Activated CD4-positive, CD25-positive, alpha-beta regulatory T cell treated with anti-CD3 and anti-CD28 coated beads, Interleukin-2, amount 50 U/mL, for 72 hours (primary cell): ENCODE measurements around the gene OR2AE1.

Source experiments
- DNase-seq: peaks from one replicate; pipeline ENCODE4 v3.0.0; 2021

The OR2AE1 gene

DNA sequence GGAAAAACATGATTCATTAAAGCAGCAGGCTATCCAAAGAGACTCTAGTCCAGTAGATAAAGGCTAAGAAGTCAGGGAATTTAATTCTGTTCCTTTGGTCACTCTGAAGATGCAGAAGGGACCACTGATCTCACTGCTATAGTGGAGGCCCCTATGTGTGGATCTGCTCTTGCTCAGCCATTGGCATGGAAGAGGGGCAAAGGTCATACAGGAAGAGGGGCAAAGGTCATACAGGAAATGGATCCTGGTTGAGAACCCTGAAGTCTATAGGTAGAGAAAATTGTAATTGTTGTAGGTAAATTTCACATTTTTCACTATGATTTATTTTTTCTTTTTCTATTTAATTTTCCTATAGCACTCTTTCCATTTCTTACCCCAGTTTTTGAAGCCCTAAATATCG is 21.6 kb downstream of the OR2AE1 start:
- no peak for DNase-seq

DNA sequence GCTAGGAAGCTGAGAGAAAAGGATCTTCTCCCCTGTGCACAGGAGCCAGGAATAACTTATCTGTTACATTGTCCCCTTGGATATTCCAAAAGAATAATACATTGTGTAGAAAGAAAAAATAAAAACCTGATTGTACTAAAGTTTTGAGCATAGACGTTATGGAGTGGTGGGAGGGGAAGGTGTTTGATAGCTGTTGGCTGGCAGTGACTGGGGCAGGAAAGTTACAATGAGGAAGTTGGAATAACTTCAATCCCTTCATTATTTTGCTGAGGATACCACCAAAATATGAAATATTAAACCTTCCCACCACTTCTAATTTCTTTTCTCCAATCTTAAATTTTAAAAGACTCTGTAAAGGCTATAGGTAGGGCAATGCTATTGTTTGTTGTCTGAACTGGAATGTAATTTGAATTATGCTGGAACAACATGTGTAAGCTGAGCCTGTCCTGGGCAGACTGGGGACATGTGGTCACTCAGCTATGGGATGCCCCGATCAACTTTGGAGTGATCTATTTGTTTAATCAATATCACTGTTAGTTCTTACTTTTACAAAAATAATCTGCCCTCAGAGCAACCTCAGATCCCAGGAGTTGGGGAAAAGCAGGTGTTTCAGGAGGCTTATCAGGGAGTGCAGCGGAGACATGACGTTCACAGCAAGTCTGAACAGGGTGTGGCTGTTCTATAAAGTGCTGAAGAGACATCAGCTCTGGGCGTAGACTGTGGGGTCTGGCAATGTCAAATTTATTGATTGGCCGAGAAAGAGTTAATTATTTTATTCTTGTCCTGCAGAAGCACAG is 28.2 kb downstream of the OR2AE1 start:
- DNase-seq: no peak

DNA sequence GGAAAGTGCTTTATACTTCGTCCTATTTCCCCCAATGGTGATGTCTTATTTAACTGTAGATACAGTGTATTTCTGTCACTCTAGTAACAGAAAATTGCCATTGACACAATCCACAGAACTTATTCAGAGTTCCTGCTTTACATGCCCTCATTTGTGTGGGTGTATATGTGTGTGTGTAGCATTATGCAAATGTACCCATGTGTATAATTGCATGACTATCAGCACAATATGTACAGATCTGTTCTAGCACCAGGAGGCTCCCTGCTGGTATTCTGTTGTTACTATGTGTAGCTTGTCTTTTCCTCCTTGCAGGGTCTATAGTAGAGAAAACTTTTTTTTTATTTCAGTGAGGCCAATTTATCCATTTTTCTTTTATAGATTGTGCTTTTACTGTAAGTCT is 32.5 kb downstream of the OR2AE1 start:
- DNase-seq: no peak

DNA sequence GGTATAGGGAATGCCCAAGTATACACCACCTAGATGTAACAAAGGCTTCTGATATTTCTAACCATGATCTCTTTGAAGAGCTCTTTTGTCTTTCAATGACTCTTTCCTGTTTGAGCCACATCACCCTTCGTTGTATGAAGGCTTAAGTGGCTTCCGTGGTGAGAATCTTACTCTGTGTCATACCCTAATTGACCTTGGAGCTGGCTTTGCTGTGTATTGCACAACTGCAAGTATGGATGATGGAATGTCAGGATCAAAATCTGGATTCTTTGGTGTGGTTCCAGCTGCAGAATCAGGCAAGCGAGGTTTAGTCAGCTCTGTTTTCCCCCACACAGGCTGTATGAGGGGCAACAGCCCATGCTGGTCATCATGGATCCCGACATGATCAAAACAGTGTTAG is 33.0 kb downstream of the OR2AE1 start:
- DNase-seq: no peak

DNA sequence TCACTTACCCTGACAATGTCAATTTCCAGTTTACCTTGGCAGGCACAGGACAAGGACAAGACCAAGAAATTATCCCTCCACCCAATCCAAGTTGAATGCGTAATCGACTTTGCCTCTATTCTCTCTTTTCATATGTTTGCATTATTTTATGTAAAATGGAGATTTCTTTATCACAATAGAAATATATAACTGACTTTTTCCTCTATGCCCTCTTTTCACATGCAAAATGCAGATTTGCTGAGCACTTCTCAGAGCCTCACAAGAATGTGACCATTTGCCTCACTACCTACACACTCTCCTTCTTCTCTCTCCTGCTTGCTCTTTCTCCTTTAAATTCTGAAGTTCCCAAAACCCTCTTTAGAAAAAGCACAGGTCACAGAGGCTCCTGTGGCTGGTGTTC is 33.9 kb downstream of the OR2AE1 start:
- DNase-seq: no peak

DNA sequence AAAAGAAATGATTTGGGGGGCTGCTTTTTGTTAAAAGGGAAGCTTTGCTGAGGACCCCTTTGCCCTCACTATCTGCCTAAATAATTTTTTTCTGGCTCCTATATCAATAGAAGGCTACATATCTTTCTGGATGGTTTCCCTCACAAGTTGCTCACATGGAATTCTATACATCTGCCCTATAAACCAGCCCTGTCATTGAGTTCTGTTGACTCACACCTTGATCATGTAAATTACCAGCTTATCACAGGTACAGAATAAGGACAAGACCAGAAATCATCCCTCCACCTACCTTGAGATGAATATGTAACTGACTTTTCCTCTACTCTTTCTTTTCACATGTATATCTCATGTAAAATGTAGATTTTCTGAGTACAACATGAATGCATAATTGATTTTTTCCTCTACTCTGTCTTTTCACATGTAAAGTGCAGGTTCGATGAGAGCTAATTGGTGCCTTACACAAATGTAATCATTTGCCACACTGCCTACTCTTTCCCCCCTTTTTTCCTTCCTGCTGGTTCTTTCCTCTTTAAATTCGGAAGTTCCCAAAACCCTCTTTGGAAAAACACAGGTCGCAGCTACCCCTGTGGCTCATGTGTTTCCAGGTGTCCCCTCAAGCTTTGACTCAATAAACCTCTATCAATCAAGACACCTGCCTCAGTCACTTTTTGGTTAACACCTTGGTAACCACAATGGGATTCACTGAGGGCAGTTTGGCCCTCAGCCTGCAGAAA is 36.5 kb downstream of the OR2AE1 start:
- DNase-seq: no peak

DNA sequence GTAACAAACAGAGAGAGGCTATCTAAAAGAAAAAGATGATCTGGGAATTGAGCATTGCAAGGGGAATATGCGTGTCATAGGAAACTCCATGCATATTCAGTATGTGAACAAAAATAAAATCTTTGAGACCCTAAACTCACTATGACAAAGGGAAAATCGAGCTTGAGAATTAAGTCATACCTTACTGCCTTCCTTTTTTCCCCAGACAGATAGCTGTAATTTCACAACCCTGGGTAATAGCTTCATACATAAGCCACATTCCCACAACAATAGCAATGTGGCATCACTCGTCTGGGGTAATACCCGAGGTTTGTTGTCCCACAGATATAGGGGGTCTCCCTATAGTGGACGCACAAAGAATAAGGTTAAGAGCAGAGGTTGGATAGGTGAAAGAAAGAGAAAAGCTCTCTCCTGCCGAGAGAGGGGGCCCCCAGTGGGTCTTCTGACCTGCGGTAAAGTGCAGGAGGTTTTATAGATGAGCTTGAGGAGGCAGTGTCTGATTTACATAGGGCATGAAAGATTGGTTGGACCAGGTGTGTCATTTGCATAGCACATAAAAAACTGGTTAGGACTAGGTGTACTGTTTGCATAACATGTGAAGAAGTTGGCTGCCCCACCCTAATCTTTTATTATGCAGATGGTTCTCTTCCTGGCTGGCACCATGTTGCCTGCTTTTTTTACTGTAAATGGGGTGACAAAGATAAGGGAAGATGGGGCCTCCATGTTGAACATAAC is 37.4 kb downstream of the OR2AE1 start:
- no peak for DNase-seq

DNA sequence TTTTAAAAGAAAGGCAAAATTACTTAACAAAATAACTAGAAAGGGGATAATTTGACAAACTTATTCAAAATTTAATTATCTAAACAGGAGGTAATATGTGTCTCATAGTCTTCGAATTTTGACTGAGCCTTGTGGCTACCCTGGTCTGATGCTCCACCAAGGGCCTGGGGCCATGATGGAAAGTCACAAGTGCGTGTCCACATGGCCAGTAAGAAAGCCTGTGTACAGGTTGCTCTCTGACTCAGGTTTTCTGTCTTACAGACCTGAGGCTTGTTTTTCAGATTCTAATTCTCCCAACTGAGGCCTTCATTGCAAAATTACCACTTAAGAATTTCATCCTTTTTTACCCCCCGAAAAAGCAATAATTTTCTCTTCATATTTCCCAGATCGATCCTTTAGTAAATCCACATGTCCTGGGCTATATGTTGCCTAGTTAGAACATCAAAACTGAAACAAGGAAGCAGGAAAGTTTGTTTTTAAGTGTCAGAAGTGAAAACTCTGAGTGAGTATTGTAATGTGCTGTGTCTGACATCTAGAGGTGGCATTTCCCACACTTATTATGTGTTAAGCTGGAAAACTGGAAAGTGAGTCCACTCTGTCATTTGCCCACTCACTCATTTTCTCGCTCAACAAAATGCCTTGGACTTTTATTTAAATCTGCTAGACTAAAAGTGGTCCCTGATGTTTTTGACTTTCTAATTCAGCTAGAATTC is 39.0 kb downstream of the OR2AE1 start:
- no peak for DNase-seq

DNA sequence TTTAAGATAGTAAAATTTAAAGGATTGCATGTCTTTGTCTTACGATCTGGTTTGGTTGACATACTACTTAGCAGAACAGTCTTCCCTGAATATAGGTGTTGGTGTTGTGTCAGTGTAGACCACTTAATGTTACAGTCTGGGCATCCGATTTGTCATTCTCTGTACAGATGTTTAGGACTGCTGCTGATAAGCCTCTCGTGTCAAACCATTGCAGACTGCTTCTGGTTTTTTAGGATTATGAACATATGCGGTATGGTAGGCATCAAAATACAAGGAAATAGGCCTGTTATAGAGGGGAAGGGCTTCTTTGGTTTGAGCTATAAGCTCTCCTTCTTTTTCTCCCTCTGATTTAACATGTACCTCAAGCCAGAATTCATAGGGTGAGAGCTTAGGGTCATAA is 41.6 kb downstream of the OR2AE1 start:
- no peak for DNase-seq

DNA sequence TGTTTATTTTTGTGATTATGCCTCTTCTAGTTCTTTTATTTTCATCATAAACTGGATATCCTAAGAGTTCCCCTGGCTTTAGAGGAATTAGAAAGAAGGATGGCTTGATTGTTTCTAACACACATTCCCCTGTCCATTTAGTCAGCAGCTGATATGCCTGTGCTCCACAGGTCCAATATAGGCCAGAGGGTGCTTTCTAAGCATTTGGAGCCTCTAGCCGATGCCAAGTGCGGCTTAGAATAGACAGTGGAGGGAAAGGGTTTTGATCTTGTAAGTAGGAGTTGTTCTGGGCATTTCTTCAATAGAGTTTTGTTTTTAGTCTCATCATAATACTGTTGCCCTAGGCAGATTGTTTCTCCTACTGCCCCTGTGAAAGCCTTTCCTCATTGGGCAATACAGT is 42.5 kb downstream of the OR2AE1 start:
- no peak for DNase-seq

DNA sequence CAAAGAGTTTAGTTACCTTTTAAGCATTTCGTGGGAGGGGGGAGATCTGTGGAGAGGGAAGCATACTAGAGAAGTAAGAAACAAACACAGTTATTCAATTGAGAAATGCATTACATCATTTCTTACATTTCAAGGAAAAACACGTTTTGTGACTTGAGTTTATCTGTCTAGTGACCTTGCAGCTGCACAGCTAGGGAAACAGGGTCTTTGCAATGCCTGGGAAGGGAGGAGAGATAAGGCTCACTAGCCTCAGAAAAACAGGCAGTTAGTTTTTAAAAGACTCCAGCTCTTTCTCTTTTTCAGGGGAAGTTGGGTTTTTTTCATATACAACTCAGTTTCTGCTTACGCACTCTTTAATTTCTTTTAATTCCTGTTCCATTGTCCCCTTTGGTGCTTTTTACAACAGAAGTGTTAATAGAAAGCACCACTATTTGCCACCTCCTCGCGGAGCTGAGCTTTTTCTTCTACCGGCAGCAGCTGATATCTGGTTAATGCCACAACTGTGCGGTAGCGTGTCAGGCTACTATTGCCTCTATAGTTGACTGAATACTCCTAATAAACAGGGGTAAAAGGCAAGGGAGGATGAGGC is 43.5 kb downstream of the OR2AE1 start:
- DNase-seq: no peak

DNA sequence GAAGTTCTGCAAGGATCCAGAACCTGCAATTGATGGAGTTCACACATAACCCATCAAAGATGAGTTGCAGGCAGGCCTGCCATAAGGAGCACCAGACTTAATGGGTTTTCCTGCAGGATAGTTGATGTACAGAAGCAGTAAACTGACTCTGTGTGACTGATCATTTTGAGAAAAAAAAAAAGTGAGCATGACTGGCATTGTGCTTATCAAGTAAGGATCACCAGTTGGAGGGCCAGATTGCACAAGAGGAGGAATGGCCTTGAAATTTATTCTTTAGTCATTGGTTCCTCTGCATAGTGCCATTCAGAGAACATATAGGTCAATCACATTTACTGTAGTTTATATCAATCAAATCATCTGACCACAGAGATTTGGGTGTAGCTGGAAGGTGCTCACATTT is 45.2 kb downstream of the OR2AE1 start:
- no peak for DNase-seq

DNA sequence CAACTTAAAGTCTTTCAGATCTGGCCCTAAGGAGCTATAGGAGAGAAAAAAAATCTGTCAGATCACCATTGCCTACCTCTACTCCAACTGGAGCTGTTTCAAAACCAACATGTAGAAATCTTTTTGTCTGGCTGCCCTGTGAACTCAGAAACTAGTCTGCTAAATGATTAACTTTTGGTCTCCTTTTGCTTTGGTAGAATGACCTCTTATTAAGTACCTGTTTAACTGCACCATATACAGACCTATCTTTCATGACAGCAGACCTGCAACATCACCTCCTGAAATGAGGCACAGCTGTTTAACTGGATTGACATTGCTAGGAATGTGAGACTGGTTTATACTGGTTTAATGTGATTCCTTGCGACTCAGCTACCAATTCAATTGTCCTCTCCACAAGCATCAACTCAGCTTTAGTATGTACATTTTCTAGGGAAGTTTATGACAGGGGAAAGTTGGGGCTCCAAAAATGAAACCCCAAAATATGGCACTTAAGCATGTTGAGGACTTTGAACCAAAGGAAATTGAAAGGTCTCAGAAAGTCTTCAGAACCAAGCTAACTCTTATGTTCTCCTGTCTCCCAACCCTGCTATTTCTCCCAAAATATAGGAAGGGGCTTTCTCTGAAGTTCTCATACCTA is 47.2 kb downstream of the OR2AE1 start:
- no peak for DNase-seq

DNA sequence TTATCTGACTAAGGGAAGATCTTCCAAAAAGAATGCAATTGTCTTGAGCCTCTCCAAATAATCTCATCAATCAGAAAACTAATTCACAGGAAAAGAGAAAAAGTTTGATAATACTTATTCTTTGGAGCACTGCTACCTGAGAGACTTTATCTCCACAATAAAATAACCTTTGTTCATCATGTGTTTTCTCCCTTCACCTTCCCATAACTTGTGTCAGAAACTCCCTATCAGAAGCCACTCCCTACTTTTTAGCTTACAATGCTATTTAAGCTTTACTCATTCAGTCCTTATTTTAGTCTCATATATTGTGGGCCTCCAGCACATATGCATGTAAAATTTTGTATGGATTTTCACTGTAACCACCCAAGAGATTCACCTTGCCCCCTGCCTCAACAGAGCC is 48.0 kb downstream of the OR2AE1 start:
- DNase-seq: no peak

DNA sequence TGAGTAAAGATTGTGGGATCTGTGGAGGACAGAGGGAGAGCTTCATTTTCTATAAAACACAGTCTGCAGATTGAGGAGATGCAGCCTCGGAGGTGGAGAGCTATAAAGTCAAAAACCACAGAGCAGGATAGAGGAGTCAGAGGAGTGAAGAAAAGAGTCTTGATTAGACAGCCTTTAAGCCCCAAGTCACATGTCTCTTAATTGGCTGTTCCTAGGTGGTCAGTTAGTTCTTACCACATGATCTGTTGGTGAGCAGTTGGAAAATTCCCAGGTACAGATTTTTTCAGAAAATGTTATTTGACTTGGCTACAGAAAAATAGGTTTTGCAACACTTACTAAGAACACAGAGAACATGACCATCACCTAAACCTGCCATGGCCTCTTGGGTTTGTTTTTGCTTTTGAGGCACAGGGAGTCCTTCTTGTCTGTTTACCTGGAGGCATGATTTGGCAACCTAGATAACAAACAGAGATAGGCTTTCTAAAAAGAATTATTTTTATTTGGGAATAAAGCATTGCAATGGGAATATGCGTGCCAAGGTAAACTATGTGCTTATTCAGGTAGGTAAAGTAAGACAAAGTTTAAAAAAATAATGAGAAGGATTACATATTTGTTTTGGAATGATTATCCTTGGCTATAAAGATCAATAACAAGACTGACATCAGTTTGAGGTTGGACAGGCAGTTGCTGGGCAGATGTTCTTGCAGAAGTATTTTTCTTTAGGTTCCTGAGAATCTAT is 49.6 kb downstream of the OR2AE1 start:
- no peak for DNase-seq
